D721Med (cell line): ENCODE measurements around the gene TBC1D16.

Source experiments
- DNase-seq: peaks from one replicate; pipeline ENCODE4 v3.0.0; 2011; ENCODE audit warnings: low spot score; ENCODE audit not compliant: insufficient read length
- FAIRE-seq: peaks from 2 replicates; lab custom pipeline; 2011; peaks lifted over from hg19 to GRCh38; lab: Jason Lieb, UNC
- TF ChIP-seq, protein P1 (sequence below): IDR thresholded peaks from 2 replicates; pipeline ENCODE4 v1.5.1; 2012; ENCODE audit warnings: mild to moderate bottlenecking, control low read depth; ENCODE audit not compliant: insufficient read depth; ENCODE audit errors: missing control alignments

The TBC1D16 gene

DNA sequence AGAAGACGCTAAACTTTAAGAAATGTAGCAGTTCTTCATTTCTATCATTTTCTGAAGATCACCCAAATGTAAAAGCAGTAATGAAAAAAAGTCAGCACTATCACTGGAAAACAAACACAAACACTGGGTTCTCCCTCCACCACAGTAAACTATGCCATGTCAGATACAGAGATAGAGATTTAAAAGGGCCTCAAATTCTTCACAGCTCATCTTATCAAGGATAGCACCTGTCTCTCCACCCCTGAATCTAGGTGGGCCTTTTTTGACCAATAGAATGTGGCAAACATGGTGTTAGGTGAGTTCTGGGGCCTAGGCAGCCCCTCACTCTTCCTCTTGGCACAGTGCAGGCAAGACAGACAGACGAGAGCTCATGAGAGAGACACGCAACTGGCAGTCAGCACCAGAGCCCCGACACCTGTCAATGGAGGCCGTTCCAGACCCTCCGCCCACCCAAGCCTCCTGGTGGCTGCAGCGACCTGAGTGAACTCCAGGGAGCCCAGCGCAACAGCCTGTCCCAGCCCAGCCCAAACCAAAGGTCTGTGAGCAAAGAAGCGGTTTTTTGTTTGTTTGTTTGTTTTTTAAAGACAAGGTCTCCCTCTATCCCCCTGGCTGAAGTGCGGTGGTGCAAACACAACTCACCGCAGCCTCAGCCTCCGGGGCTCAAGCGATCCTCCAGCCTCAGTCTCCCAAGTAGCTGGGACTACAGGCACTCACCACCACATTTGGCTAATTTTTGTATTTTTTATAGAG lies 79.8 kb downstream of the TBC1D16 start:
- FAIRE-seq, result no peak
- TF ChIP-seq, protein P1, sequence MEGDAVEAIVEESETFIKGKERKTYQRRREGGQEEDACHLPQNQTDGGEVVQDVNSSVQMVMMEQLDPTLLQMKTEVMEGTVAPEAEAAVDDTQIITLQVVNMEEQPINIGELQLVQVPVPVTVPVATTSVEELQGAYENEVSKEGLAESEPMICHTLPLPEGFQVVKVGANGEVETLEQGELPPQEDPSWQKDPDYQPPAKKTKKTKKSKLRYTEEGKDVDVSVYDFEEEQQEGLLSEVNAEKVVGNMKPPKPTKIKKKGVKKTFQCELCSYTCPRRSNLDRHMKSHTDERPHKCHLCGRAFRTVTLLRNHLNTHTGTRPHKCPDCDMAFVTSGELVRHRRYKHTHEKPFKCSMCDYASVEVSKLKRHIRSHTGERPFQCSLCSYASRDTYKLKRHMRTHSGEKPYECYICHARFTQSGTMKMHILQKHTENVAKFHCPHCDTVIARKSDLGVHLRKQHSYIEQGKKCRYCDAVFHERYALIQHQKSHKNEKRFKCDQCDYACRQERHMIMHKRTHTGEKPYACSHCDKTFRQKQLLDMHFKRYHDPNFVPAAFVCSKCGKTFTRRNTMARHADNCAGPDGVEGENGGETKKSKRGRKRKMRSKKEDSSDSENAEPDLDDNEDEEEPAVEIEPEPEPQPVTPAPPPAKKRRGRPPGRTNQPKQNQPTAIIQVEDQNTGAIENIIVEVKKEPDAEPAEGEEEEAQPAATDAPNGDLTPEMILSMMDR, result no peak
- DNase-seq, result no peak

DNA sequence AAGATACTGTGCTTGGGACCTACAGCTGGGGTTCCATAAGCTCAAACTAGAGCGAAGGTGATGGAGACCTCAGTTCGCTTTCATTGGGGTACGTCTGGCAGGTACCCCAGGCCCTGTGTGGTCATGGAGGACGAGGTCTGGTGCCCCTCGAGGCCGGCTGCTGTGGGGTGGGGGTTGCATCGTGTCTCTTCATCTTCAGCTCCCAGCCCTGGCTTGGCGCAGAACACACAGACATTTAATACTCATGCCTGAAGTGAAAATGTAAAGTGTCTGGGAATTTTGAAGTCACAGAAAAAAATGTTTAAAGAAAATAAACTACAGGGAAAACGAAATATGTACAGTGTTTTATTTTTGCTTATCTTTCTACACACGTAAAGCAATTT lies 80.5 kb downstream of the TBC1D16 start:
- FAIRE-seq (no peak), DNase-seq (no peak)
- TF ChIP-seq, protein P1, result no peak

DNA sequence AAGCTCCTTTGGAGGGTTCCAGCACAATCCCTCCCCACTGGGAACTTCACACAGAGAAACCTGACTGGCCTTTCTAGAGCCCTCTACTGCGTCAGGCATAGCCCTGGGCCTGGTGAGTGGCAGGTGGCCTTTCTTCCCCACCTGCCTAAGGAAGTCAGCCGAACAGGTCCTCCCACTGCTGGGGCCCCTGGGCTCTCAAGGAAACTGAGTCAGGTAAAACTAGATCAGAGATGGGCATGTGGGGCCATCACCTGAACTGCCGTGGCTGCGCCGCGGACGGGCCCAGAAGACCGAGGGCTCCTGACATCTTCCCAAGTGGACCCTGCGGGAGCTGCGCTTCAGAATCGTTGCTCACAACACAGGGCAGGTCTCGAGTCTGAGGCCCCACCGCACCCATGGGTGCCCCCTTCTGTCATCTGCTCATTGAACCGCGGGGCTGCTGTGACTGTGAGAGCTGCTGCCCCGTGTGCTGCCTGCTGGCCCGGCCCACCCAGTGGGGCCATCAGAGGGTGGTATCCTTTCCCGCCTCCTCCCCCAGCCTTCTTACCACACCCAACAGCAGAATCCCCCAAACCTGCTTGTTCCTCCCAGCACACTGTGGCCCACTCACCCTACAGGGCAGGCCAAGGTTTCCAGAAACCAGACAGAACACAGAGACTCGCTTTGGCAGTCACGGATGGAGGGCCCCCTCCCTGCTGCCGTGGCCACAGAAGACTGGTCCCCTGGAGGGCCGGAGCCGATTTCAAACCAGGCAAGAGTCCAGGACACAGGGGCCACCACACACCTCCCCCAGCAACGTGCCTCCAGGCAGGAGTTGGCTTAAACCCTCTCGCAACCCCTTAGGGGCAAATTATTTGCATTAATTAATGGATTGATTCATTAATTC lies 81.1 kb downstream of the TBC1D16 start:
- no peak for DNase-seq
- no peak for FAIRE-seq
- TF ChIP-seq, protein P1, result no peak

DNA sequence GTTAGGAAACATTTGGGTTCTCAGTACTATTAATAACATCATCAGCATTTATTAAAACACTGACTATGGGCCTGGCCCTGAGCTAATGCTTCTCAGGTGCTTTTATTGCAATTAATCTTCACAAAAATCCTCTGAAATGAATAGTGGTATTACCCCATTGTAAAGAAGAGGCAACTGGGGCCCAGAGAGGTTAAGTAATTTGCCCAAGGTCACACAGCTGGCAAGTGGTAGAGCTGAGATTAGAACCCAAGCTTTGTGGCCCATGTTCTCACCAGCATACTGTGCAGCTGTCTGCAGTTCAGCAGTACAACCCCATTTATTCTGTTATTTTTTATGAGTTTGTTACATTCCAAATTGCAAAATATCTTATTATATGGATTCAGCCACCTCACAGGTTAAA lies 82.3 kb downstream of the TBC1D16 start:
- FAIRE-seq (no peak), DNase-seq (no peak)
- TF ChIP-seq, protein P1, result no peak

DNA sequence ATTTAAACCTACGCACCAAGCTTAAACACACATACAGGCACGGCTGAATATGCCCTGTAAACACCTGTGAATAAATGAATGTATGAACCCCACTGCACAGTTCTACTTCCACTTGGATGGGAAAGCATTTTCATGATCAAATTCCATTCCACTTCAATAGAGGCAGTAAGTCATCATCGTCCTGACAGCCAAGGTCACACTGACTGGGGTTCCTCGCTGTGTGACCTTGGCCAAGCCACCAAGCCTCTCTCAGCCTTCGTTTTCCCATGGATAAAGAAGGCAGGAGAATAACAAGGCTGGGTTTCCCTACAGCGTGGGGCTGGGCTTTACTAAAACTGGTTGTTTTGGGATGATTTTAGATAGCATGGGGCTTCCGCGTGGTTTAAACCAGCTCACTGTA lies 82.8 kb downstream of the TBC1D16 start:
- TF ChIP-seq, protein P1, result no peak
- no peak for DNase-seq
- no peak for FAIRE-seq

DNA sequence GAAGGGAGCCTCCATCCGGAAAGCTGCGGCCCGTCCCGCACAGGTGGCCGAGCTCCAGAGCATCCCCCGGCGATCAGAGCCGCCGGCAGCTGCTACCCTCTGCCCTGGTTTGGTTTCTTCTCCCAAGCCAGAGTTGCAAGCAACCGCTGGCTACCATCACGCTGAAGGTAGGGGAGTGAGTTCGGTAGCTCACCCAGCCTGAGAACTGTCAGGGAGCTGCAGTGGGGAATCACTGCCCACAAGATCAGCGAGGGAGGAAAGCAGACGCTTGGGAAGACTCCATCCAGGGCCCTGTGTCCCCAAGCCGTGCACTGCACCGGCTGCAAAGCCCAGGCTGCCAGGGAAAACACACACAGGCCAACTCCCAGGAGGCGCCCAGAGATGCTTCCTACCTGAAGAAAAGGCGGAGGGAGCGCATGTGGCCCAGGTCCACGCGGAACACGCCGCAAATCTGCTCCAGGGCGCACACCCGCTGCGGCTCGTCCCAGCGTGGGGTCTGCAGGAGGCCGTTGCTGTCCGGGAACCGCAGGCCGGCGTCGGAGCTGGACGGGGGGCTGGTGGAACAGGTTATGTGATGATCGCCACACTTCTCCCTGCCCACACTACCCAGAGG lies 83.3 kb downstream of the TBC1D16 start:
- FAIRE-seq, result no peak
- no peak for DNase-seq
- TF ChIP-seq, protein P1, result no peak
